HTR-8/SVneo (cell line): Measurements from ENCODE around the gene PTPRG.
A peak's percentile ranks its signal among the peaks of the same experiment; 100 is the strongest.

Experiments
- DNase-seq: peaks from one replicate; pipeline ENCODE4 v3.0.0; 2011; ENCODE audit warnings: low spot score, mixed read lengths; ENCODE audit not compliant: insufficient read length
- FAIRE-seq: peaks from 2 replicates; lab custom pipeline; 2011; peaks lifted over from hg19 to GRCh38; lab: Jason Lieb, UNC

The PTPRG gene

GRCh38 chr3:62295571-62295970, 734.2 kb downstream of the PTPRG start:
- FAIRE-seq = no peak
- DNase-seq = no peak

DNA sequence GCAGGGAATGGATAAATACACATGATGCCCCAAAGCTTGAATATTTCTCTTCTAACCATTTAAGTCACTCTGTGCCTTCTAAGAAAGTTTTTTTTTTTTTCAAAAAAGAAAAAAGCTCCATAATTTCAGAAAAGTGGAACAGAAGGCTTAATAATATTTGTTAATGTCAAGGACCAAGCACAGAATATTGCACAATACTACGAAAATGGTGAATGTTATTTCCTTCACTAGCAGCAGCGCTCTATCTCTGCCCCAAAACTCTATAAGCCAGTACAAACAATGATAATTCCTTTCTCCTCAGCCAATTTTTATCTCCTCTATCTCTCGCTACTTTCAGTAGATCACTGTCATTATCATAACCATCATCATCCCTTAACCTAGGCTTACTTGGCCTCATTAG, 739.2 kb downstream of the PTPRG start:
- DNase-seq (no peak), FAIRE-seq (no peak)

GRCh38 chr3:62312201-62312600, 750.8 kb downstream of the PTPRG start:
- DNase-seq (no peak), FAIRE-seq (no peak)

DNA sequence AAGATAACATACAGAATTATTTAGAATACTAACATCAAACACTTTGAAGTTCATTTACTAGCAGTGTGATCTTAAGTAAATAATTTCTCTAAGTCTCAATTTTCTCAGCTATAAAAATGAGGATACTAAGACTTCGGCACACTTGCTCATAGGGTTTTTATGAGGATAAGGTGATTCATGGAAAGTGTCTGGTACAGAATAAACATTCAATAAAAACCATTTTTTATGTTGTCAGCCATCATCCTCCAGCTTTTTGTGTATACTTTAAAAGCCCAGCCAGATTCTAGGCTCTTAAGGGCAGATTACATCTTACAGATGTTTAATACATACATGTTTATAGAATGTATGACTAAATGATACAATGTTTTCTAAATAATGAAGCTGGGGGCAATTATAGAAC, 755.2 kb downstream of the PTPRG start:
- FAIRE-seq = no peak
- no peak for DNase-seq

- DNase-seq (no peak), FAIRE-seq (no peak)
Observed at GRCh38 chr3:62318365-62318751, 757.0 kb downstream of the PTPRG start.

DNA sequence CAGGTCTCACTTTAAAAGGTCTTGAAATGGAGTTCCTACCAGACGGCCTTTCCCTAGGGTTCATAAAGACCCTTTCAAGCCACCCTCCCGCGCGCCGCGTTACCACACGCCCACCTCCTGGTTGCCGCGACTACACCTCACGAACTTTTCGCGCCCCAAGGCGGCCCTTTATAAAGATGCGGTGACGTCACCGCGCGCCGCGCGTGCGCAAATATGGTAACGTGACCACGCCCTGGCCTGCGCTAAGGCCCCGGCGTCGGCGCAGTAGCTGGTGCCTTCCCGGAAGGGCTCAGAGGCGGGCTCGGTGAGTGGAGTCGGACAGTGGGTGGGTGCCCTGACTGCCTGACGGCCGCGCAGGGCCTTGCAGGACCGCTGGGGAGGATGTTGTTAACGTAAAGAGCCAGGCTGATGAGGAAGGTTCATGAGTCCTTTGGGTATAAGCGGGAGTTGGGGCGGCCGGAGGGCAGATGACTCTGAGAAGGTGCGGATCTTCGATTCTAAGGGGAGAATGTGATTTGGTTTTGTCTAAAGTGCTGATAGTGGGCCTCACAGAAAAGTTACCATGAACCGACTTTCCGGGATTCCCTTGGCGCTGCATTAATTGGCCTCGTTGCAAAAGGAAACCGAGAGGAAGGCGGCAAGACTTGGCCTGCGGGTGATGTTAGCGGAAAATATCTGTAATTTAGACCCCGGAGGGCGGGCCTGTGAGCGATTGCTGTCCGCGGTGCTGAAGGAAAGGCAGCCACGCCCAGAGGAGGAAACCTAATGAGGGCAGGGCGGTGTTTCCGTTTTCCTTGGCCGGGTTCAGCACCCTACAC, 757.6 kb downstream of the PTPRG start:
- peak; percentile 72 for FAIRE-seq
- DNase-seq = peak; percentile 67

DNA sequence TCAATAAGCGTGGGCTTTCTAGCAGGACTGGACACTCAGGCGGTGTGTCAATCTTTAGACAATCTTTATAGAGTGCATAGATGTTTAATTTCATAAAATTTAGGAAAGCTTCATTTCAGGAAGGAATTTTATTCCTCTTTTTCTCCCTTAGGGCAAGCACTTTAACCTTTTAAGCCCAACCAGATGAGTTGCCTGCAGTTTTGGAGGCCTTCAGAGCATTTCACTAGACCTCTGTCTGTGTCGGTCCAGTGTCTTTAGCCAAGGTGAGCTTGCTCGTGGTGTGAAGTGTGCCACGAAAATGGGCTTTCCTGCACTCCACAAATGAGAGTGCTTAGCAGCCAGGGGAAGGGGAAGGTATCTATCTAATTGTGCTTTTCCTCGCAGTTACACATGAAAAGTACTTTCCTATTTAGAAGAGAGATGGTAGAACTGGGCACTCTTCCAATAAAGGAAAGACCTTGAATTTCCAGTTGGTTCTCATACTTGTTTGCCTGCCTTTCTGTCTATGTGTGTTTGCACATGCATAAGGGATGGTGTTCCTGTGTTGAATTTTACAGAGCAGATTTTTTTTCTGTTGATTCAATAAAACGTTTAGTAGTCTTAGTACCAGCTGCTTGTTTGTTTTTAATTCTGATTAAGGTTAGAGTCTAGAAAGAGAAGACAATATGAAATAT, 758.3 kb downstream of the PTPRG start:
- FAIRE-seq = no peak
- DNase-seq = no peak

DNA sequence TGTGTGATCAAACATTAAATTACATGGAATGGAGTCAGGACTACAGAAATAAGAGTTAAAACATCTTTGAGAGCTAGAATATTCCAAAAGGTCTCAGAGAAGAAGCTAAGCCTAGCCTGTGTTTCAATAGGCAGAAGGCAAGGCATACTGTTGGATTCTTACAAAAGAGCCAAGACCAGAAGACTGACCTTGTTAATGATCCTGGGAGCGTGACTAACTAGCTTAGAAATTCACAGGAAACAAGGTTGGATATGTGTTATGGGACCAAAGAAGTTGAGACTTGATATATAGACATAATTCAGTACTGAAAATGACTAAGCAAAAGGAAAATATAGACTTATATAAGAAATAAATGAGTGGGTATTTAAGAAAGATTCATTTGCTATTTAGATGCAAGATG, 761.9 kb downstream of the PTPRG start:
- no peak for DNase-seq
- FAIRE-seq = no peak

- no peak for FAIRE-seq
Observed at GRCh38 chr3:62325896-62326295, 764.5 kb downstream of the PTPRG start.

DNA sequence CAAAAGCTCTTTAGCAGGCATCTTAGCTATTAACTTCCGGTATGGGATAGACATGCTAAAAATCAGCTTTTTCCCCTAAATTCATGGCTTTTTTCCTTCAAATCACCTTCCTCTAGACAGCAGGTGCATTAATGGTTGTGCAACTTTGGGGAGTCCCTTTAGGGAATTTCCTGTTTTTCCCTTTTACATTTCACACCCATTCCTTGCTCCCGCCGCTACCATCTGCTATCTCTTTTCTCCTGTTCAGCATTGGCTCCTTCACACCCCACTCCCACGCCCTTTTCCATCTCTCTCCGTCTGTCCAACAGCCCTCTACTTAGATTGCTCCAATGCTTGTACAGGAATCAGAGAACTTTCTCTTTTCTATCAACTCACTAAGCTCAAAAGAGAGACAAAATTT, 768.6 kb downstream of the PTPRG start:
- FAIRE-seq (no peak), DNase-seq (no peak)

More at GRCh38 chr3:62325896-62326295, 764.5 kb downstream of the PTPRG start:
- no peak for DNase-seq

DNA sequence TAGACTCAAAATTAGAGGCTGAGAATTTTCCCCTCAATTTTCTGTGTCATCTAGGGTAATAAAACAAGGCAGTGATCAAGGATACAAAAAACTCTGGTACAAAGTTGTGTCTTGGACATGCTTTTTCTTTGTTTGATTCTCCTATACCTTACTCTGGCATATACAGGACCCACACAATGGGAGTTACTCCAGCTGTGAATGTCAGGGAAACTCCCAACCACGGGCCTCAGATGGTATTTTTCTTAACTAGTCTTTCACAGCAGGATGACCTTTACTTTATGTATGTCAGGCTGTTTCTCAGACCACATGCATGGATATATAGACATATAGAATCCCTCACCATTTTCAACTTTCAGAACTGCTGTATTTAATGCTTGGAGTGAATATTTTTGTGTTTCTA, 770.6 kb downstream of the PTPRG start:
- DNase-seq (no peak), FAIRE-seq (no peak)

GRCh38 chr3:62332835-62333244, 771.5 kb downstream of the PTPRG start:
- DNase-seq (no peak), FAIRE-seq (no peak)

DNA sequence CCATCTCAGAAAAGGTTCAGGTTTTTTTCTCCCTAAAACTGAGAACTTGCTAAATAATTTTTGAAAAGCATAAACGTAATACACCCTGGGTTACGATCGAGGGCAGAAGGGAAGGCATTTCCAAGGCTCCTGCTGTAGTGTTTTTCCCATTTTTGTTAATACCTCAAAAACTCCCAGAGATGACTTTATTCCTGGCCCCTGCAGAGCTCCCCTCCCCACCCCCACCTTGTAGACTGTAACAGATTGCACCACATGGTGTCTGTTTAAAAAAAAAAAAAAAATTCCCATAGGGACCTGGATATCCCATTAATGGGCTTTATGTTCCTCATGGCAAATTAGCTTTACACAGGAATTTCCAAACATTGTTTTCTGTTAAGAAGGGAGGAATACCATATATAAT, 773.8 kb downstream of the PTPRG start:
- FAIRE-seq (no peak), DNase-seq (no peak)

GRCh38 chr3:62343755-62344154, 782.4 kb downstream of the PTPRG start:
- DNase-seq (no peak), FAIRE-seq (no peak)
